Measurements from ENCODE around the gene LBR.

- TF ChIP-seq POLR2A (IDR thresholded peaks at IDR 0.05) (no peak), CTCF (IDR thresholded peaks at IDR 0.05) (no peak)
These were observed 54.7 kb downstream of the LBR start for GRCh38 chr1:225373155-225373554.

Data from heart left ventricle (tissue), 13 donors.